ENCODE results near the gene LMOD1.

The LMOD1 gene

GRCh38 chr1:201898240-201898894, 48.0 kb downstream of the LMOD1 start:
- no peak for TF ChIP-seq POLR2A (IDR thresholded peaks at IDR 0.05; ENCODE audit: low read length)
- no peak for TF ChIP-seq GATA1 (IDR thresholded peaks at IDR 0.05; ENCODE audit: low read depth, low read length)
- no peak for DNase-seq

GRCh38 chr1:201896951-201897391, 49.4 kb downstream of the LMOD1 start:
- no peak for TF ChIP-seq GATA1 (IDR thresholded peaks at IDR 0.05; ENCODE audit: low read depth, low read length)
- TF ChIP-seq POLR2A (IDR thresholded peaks at IDR 0.05; ENCODE audit: low read length) = no peak
- no peak for DNase-seq

GRCh38 chr1:201895913-201896807, 50.2 kb downstream of the LMOD1 start:
- TF ChIP-seq POLR2A (IDR thresholded peaks at IDR 0.05; ENCODE audit: low read length) (no peak), GATA1 (IDR thresholded peaks at IDR 0.05; ENCODE audit: low read depth, low read length) (no peak)
- DNase-seq = peak; percentile 84 to 92

DNA sequence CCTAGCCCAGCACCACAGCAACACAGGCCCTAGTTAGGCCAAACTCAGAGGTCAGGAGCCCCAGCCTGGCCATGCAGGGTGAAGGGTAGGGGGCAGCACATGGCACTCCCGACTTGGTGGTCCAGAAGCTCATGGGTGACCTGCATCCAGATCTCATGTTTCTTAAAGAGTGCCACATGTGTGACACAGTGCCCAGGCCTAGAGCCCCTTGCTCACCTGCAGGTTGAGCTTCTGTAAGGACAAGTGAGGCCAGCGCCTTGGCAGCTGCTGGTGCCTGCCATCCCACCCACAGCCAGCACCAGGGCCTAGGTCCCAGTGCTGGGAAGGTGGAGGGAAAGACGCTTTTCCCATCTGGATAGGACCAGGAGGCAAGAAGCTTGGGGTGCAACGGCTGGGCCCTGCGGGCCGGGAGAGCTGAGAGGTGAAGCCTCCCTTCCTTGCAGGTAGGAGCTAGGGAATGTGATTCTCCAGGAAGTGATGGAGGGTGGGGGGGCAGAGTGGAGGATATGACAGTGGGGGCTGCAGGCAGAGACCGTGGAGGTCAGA, 51.2 kb downstream of the LMOD1 start:
- no peak for DNase-seq
- TF ChIP-seq GATA1 (IDR thresholded peaks at IDR 0.05; ENCODE audit: low read depth, low read length) = no peak
- no peak for TF ChIP-seq POLR2A (IDR thresholded peaks at IDR 0.05; ENCODE audit: low read length)

DNA sequence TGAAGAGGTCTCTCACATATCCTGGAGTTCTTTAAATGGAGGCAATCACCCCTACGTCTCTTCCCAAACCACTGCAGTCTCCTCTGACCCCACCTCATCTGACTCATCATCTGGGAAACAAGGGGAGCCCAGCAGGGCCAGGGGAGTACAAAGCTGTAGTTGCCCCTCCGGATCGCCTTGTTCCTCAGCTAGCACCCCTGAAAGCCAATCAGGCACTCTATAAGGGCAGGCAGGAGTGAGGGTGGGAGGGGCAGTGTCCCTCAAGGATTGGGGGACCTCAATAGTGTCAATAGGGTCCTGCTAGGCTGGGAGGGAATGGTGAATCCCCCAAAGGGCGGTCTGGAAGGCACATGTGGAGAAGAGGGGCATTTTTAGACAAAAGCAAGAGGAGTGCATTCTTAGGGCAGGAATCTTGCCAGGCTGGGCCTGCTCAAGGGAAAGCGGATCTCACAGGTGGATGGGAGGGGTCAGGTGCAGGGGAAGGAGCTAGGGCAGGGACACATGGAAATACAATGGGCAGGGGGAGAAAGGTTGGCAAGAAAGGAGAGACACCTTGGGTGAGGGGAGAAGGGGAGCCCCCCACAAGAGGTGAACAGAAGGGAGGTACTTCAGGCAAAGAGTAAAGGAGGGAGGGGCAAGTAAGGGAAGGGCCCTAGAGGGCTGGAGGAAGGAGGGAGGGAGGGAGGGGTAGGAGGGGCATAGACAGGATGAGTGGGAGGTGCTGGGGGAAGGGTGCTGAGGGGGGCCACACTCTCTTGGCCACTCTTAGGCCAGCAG, 51.8 kb downstream of the LMOD1 start:
- TF ChIP-seq GATA1 (IDR thresholded peaks at IDR 0.05; ENCODE audit: low read depth, low read length) (no peak), POLR2A (IDR thresholded peaks at IDR 0.05; ENCODE audit: low read length) (no peak)
- DNase-seq = no peak

DNA sequence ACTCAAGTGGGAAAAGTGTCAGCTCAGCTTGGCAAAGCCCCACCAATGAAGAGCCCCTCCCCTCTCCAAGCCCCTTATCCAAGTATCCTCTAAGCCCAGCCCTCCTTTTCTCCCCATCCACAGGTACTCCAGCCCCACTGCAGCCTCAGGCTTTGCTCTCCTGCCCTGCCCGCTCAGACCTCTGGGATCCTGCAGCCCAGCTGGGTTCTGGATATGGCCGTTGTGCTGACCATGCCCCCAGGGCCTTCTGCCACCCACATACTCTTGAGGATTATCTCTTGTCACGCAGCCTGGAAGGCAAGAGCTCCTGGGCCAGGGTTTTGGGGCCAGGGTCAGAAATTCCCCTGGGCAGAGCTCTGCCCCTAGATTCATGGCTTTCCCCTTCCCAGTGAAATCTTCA, 52.9 kb downstream of the LMOD1 start:
- TF ChIP-seq GATA1 (IDR thresholded peaks at IDR 0.05; ENCODE audit: low read depth, low read length) (no peak), POLR2A (IDR thresholded peaks at IDR 0.05; ENCODE audit: low read length) (no peak)
- DNase-seq = no peak

DNA sequence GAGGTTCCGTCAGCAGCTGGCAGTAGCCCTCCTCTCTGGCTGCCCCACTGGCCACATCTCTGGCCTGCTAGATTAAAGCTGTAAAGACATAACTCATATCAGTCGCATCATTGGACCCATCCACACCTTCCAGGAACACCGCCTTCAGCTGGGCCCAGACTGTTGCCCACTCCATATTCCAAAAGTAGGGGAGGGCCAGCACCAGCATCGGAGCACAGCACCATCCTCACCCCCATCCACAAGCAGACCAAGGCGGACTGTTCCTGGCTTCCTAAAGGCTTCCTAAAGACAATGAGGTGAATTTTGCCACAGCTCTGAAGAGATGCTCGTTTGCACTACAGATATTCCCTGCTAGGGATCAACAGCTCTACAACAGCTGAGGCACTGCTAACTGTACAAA, 54.1 kb downstream of the LMOD1 start:
- DNase-seq = no peak
- TF ChIP-seq GATA1 (IDR thresholded peaks at IDR 0.05; ENCODE audit: low read depth, low read length) (no peak), POLR2A (IDR thresholded peaks at IDR 0.05; ENCODE audit: low read length) (no peak)

- no peak for TF ChIP-seq GATA1 (IDR thresholded peaks at IDR 0.05; ENCODE audit: low read depth, low read length)
- TF ChIP-seq POLR2A (IDR thresholded peaks at IDR 0.05; ENCODE audit: low read length) = no peak
- no peak for DNase-seq
Measured at GRCh38 chr1:201891451-201892045, 54.8 kb downstream of the LMOD1 start.

GRCh38 chr1:201890806-201891450, 55.4 kb downstream of the LMOD1 start:
- DNase-seq = no peak
- TF ChIP-seq GATA1 (IDR thresholded peaks at IDR 0.05; ENCODE audit: low read depth, low read length) (no peak), POLR2A (IDR thresholded peaks at IDR 0.05; ENCODE audit: low read length) (no peak)

DNA sequence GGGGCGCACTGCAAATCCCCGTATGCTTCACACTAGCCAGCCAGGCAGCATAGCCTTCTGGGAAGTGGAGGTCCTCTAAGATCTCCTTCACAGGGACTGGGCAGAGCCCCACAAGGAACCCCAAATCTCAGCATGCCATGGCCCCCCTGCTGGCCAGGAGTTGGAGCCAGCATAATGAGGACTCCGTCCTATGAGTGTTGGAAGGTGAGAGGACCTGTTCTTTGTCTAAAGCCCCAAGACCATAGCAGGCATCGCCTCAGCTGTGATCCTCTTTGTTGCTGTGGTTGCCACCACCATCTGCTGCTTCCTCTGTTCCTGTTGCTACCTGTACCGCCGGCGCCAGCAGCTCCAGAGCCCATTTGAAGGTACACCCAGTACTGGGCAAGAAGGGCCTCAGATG, 56.1 kb downstream of the LMOD1 start:
- DNase-seq = no peak
- TF ChIP-seq GATA1 (IDR thresholded peaks at IDR 0.05; ENCODE audit: low read depth, low read length) (no peak), POLR2A (IDR thresholded peaks at IDR 0.05; ENCODE audit: low read length) (no peak)

- no peak for DNase-seq
- TF ChIP-seq POLR2A (IDR thresholded peaks at IDR 0.05; ENCODE audit: low read length) (no peak), GATA1 (IDR thresholded peaks at IDR 0.05; ENCODE audit: low read depth, low read length) (no peak)
Measured at GRCh38 chr1:201889090-201889968, 57.0 kb downstream of the LMOD1 start.
